H1 (cell line): ENCODE data around the gene RXRA. TPM values are rescaled to one million over a fixed set of nuclear protein-coding genes. Genes with fewer than 3 reads are reported as not detected.

Source experiments
- CTCF ChIA-PET: fragments of 300-600 bp; sonication (Branson Sonifier 250); formaldehyde crosslinking; loops from one replicate; lab custom pipeline; 2021; ENCODE audit not compliant: partially characterized antibody; lab: Charles Lee
- POLR2A ChIA-PET: fragments of 300-600 bp; sonication (Branson Sonifier 250); formaldehyde crosslinking; loops from one replicate; lab custom pipeline; 2021; ENCODE audit warnings: inconsistent platforms; ENCODE audit not compliant: partially characterized antibody; lab: Charles Lee
- DNase-seq, 2 experiments: peaks; one replicate each; pipeline versions ENCODE4 v3.0.0 to v3.0.0-alpha.2; 2010 to 2022; ENCODE audit warnings: low spot score in 2 of 2, low read depth in 1 of 2, mixed read lengths in 1 of 2
- FAIRE-seq: peaks from 2 replicates; lab custom pipeline; 2011; peaks lifted over from hg19 to GRCh38; lab: Jason Lieb, UNC
- H2AFZ ChIP-seq: 2 replicates; pipeline ENCODE4 v1.8.1; 2012; ENCODE audit warnings: low read length, inconsistent platforms
- H2AK5ac ChIP-seq: 2 replicates; pipeline ENCODE4 v1.6.1; 2013; ENCODE audit warnings: low read depth, low read length
- H2BK120ac ChIP-seq: replicated peaks from 2 replicates; pipeline ENCODE3; 2013; ENCODE audit warnings: low read depth, low read length, inconsistent platforms
- H2BK12ac ChIP-seq: 2 replicates; pipeline ENCODE4 v1.6.1; 2013; ENCODE audit warnings: low read depth, low read length
- H2BK15ac ChIP-seq: 2 replicates; pipeline ENCODE4 v1.6.1; 2013; ENCODE audit warnings: low read length
- H2BK20ac ChIP-seq: 2 replicates; pipeline ENCODE4 v1.6.1; 2013; ENCODE audit warnings: low read length
- H2BK5ac ChIP-seq: 2 replicates; pipeline ENCODE4 v1.6.1; 2013; ENCODE audit warnings: low read depth, low read length
- H3K14ac ChIP-seq: 2 replicates; pipeline ENCODE4 v1.6.1; 2013; ENCODE audit warnings: inconsistent platforms; ENCODE audit not compliant: insufficient read length
- H3K18ac ChIP-seq: 2 replicates; pipeline ENCODE4 v1.6.1; 2013; ENCODE audit warnings: low read length; ENCODE audit errors: extremely low read depth
- H3K23ac ChIP-seq: 2 replicates; pipeline ENCODE4 v1.6.1; 2013; ENCODE audit warnings: inconsistent platforms; ENCODE audit not compliant: insufficient read length
- H3K23me2 ChIP-seq: 2 replicates; pipeline ENCODE4 v1.6.1; 2013; ENCODE audit warnings: low read depth, low read length
- H3K27ac ChIP-seq: 2 replicates; pipeline ENCODE4 v1.6.1; 2011; ENCODE audit warnings: low read depth, low read length, inconsistent platforms
- H3K27me3 ChIP-seq, 4 experiments: replicated peaks in 1 of 4; 1 replicate in 1 of 4; 2 replicates in 3 of 4; pipeline versions ENCODE4 v1.6.1 to v1.8.1; 2011 to 2013; ENCODE audit warnings: low read length in 3 of 4, mild to moderate bottlenecking in 3 of 4, inconsistent platforms in 2 of 4, mixed read lengths in 2 of 4, moderate library complexity in 1 of 4; ENCODE audit not compliant: control insufficient read depth in 3 of 4, insufficient read depth in 3 of 4; ENCODE audit errors: extremely low read depth in 1 of 4
- H3K36me3 ChIP-seq, 4 experiments: 2 replicates each; pipeline versions ENCODE4 v1.6.1 to v1.8.1; 2011 to 2013; ENCODE audit warnings: mild to moderate bottlenecking in 4 of 4, low read length in 3 of 4, moderate library complexity in 2 of 4, control low read depth in 1 of 4, inconsistent platforms in 1 of 4; ENCODE audit not compliant: insufficient read depth in 4 of 4, control insufficient read depth in 2 of 4
- H3K4ac ChIP-seq: replicated peaks from 2 replicates; pipeline ENCODE3; 2013; ENCODE audit warnings: low read length, low read depth, mixed read lengths, inconsistent platforms; ENCODE audit not compliant: insufficient read length
- H3K4me1 ChIP-seq, 4 experiments: replicated peaks in 1 of 4; 1 replicate in 1 of 4; 2 replicates in 3 of 4; pipeline versions ENCODE4 v1.6.1 to v1.8.1; 2011 to 2013; ENCODE audit warnings: low read length in 3 of 4, inconsistent platforms in 2 of 4, mixed read lengths in 1 of 4; ENCODE audit not compliant: insufficient read depth in 4 of 4, control insufficient read depth in 3 of 4
- H3K4me2 ChIP-seq, 2 experiments: 2 replicates each; pipeline versions ENCODE4 v1.6.1 to v1.8.1; 2011 to 2013; ENCODE audit warnings: low read depth in 2 of 2, low read length in 2 of 2, control low read depth in 1 of 2, inconsistent platforms in 1 of 2, mild to moderate bottlenecking in 1 of 2; ENCODE audit not compliant: insufficient read depth in 1 of 2
- H3K4me3 ChIP-seq, 4 experiments: fragments of 200-600, 300-600 bp in 1 of 4; sonication (generic), shearing (Covaris generic), sonication (Bioruptor Twin) in 1 of 4; 2 replicates each; pipeline versions ENCODE4 v1.5.1 to v1.8.1; 2011 to 2016; ENCODE audit warnings: low read length in 4 of 4, low read depth in 3 of 4, control low read depth in 2 of 4, inconsistent platforms in 2 of 4, mild to moderate bottlenecking in 2 of 4, mixed read lengths in 1 of 4, moderate library complexity in 1 of 4; ENCODE audit not compliant: insufficient read depth in 2 of 4; ENCODE audit errors: extremely low read depth in 1 of 4
- H3K56ac ChIP-seq: replicated peaks from 2 replicates; pipeline ENCODE3; 2013; ENCODE audit warnings: low read depth, mild to moderate bottlenecking, mixed read lengths, low read length, inconsistent platforms; ENCODE audit not compliant: insufficient read length
- H3K79me1 ChIP-seq: 2 replicates; pipeline ENCODE4 v1.6.1; 2013; ENCODE audit warnings: low read depth, low read length, control low read depth
- H3K79me2 ChIP-seq, 2 experiments: 2 replicates each; pipeline versions ENCODE4 v1.6.1 to v1.8.1; 2012 to 2013; ENCODE audit warnings: low read length in 2 of 2, mild to moderate bottlenecking in 2 of 2, inconsistent platforms in 1 of 2; ENCODE audit not compliant: insufficient read depth in 2 of 2, control insufficient read depth in 1 of 2
- H3K9ac ChIP-seq, 4 experiments: replicated peaks in 1 of 4; 1 replicate in 1 of 4; 2 replicates in 3 of 4; pipeline versions ENCODE4 v1.6.1 to v1.8.1; 2011 to 2013; ENCODE audit warnings: low read depth in 3 of 4, low read length in 3 of 4, control low read depth in 2 of 4, mild to moderate bottlenecking in 2 of 4, moderate library complexity in 2 of 4, inconsistent platforms in 1 of 4; ENCODE audit errors: extremely low read depth in 1 of 4
- H3K9me3 ChIP-seq, 2 experiments: 2 replicates each; pipeline versions ENCODE4 v1.6.1 to v1.8.1; 2012 to 2013; ENCODE audit warnings: mild to moderate bottlenecking in 2 of 2, moderate library complexity in 2 of 2, control low read depth in 1 of 2, inconsistent platforms in 1 of 2, low read depth in 1 of 2, low read length in 1 of 2, mixed read lengths in 1 of 2; ENCODE audit not compliant: insufficient read depth in 2 of 2
- H4K20me1 ChIP-seq, 2 experiments: replicated peaks in 1 of 2; 2 replicates each; pipeline versions ENCODE3 to v1.8.1; 2011 to 2013; ENCODE audit warnings: inconsistent platforms in 2 of 2, low read length in 2 of 2, mild to moderate bottlenecking in 1 of 2; ENCODE audit not compliant: insufficient read depth in 2 of 2, control insufficient read depth in 1 of 2
- H4K5ac ChIP-seq: 2 replicates; pipeline ENCODE4 v1.6.1; 2013; ENCODE audit warnings: low read length, low read depth, mixed read lengths, inconsistent platforms; ENCODE audit not compliant: insufficient read length
- H4K8ac ChIP-seq: 2 replicates; pipeline ENCODE4 v1.8.0; 2013; ENCODE audit warnings: mild to moderate bottlenecking, moderate library complexity, low read length, inconsistent platforms; ENCODE audit not compliant: insufficient read depth; ENCODE audit errors: extremely low read depth
- H4K91ac ChIP-seq: replicated peaks from 2 replicates; pipeline ENCODE3; 2013; ENCODE audit warnings: low read length, mixed read lengths, inconsistent platforms; ENCODE audit not compliant: insufficient read length
- ASH2L ChIP-seq: fragments of 200-600, 300-600 bp; sonication (generic); IDR thresholded peaks from one replicate; pipeline ENCODE4 v1.7.1; 2017; ENCODE audit warnings: low read length
- CHD2 ChIP-seq: IDR thresholded peaks from 2 replicates; pipeline ENCODE4 v1.6.1; 2012; ENCODE audit warnings: low read length, improper control_type of control experiment
- CTBP2 ChIP-seq: IDR thresholded peaks from 2 replicates; pipeline ENCODE4 v1.7.0; 2011; ENCODE audit warnings: borderline replicate concordance, mild to moderate bottlenecking, moderate library complexity, mixed read lengths, low read length; ENCODE audit not compliant: insufficient read depth, insufficient read length
- JUND ChIP-seq: IDR thresholded peaks from 2 replicates; pipeline ENCODE4 v1.6.1; 2011; ENCODE audit warnings: mild to moderate bottlenecking, improper control_type of control experiment, low read length
- KDM4A ChIP-seq: IDR thresholded peaks from one replicate; pipeline ENCODE4 v1.7.1; 2012; ENCODE audit warnings: low read depth, mild to moderate bottlenecking, moderate library complexity, low read length, inconsistent platforms; ENCODE audit not compliant: severe bottlenecking
- KDM5A ChIP-seq: fragments of 200-600 bp; IDR thresholded peaks from 2 replicates; pipeline ENCODE4 v1.7.1; 2012; ENCODE audit warnings: mild to moderate bottlenecking, low read length, inconsistent platforms, mixed read lengths
- RNF2 ChIP-seq: fragments of 200-900, 300-1000 bp; sonication (generic); IDR thresholded peaks from 2 replicates; pipeline ENCODE4 v1.7.1; 2016; ENCODE audit warnings: borderline replicate concordance, low read depth, mild to moderate bottlenecking, antibody characterized with exemption, low read length; ENCODE audit not compliant: poor library complexity, severe bottlenecking; ENCODE audit errors: missing control alignments
- WGBS, 2 experiments: shearing (Covaris generic) in 1 of 2; methylation state at CpG; one replicate each; pipeline versions ENCODE4 v1.1.6 to v1.1.7; 2013 to 2015; ENCODE audit warnings: low lambda C conversion rate in 2 of 2, mixed read lengths in 2 of 2, inconsistent platforms in 1 of 2, low coverage in 1 of 2, missing lambda C conversion rate in 1 of 2; ENCODE audit not compliant: insufficient replicate concordance in 2 of 2, insufficient coverage in 1 of 2, insufficient read length in 1 of 2; ENCODE audit errors: extremely low coverage in 1 of 2, missing lambda C conversion rate in 1 of 2; 5-methylcytosine and 5-hydroxymethylcytosine counted together
- polyA plus RNA-seq, 7 experiments: library from polyadenylated mRNA; depleted of rRNA in 3 of 7; stranded (reverse) in 5 of 7; unstranded in 2 of 7; fragments of >200 nt in 5 of 7; fragments of 200-250 nt in 2 of 7; gene quantifications; 1 replicate in 5 of 7; 2 replicates in 1 of 7; 4 replicates in 1 of 7; pipeline versions ENCODE4 v1.2.1 to v1.2.3, GENCODE V29; 2011 to 2013; ENCODE audit warnings: missing spikeins in 2 of 7, mixed read lengths in 2 of 7
- total RNA-seq: library from RNA; stranded (reverse); fragmentation: NEBNext Ultra II Directional; extraction: Animal tissue kit (Norgen Biotek cat#: 25700); gene quantifications from 2 replicates; pipeline ENCODE4 v1.2.1, GENCODE V29; 2021
- TF ChIP-seq, protein P1 (sequence below): IDR thresholded peaks from 2 replicates; pipeline ENCODE4 v1.6.1; 2011; ENCODE audit warnings: low read length, improper control_type of control experiment
- TF ChIP-seq, protein P2 (sequence below), 3 experiments: IDR thresholded peaks; 1 replicate in 2 of 3; 2 replicates in 1 of 3; pipeline versions ENCODE4 v1.5.1 to v1.6.1; 2011; ENCODE audit warnings: low read length in 3 of 3, mild to moderate bottlenecking in 3 of 3, inconsistent platforms in 2 of 3, low read depth in 1 of 3, moderate library complexity in 1 of 3; ENCODE audit not compliant: insufficient read depth in 1 of 3; ENCODE audit errors: control extremely low read depth in 1 of 3

Gene RXRA
- total and polyA plus RNA-seq, 2 of the 8 experiments (the other 6 are each of a cell fraction or from before 2014, with no cell fraction given), result 9.8 to 29.4 TPM

DNA sequence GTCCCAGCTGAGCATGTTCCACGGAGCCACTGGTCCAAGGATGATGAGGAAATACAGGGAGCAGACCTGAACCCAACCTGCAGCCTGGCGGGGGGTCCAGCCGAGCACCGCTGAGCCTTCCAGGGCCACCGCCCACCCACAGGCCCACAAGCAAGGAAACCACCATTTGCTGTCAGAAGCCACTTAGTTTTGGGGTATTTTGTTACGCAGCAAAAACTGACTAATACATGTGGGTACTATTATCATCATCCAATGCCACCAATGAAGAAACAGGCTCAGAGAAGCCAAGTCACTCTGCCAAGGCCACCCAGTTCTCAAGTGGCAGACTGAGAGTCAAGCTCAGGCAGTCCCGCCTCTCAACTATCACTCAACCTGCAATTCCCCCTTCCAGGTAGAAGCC lies 48.0 kb upstream of the RXRA start:
- no peak overlapping the region for H2AK5ac ChIP-seq
- H3K9ac ChIP-seq, result no peak overlapping the region
- H3K79me2 ChIP-seq, result no peaks in the 10 kb centered on the region
- H3K36me3 ChIP-seq, result no peaks in the 10 kb centered on the region; a peak in 1 of 8 replicates
- no peak overlapping the region for H3K27ac ChIP-seq
- no peak overlapping the region for H4K91ac ChIP-seq
- H2BK12ac ChIP-seq, result no peak overlapping the region
- H3K27me3 ChIP-seq, result no peaks in the 10 kb centered on the region; a peak in 1 of 7 replicates
- CTCF ChIA-PET, result interaction anchor here (0.8 to 1.3 kb wide), 3 partner anchors 87 to 326 kb away, joined by 3 read pairs; no protein-coding TSS in a partner anchor
- H2BK5ac ChIP-seq, result no peak overlapping the region
- no peak overlapping the region for H4K8ac ChIP-seq
- H3K56ac ChIP-seq, result no peak overlapping the region
- no peak overlapping the region for H4K5ac ChIP-seq
- no peak overlapping the region for H3K4ac ChIP-seq
- H3K14ac ChIP-seq, result no peak overlapping the region
- no peak overlapping the region for H3K4me2 ChIP-seq
- 90% methylated on average over 7 of the region's 7 CpGs; no CpG with 5 or more reads in 1 of the 2 experiments for WGBS, 2 experiments
- POLR2A ChIA-PET, result interaction anchor here (0.6 kb wide), 1 partner anchor 1077 kb away, joined by 4 read pairs; no protein-coding TSS in a partner anchor
- peaks cover 8% of the 10 kb centered on the region; the same call in 1 of the 2 replicates for H3K23me2 ChIP-seq
- no peak overlapping the region for H3K18ac ChIP-seq
- no peak overlapping the region for H2AFZ ChIP-seq
- H4K20me1 ChIP-seq, result peaks cover 0 to 8% of the 10 kb centered on the region in 2 experiments
- H3K79me1 ChIP-seq, result no peaks in the 10 kb centered on the region
- H2BK15ac ChIP-seq, result no peak overlapping the region
- H2BK20ac ChIP-seq, result no peak overlapping the region
- no peak overlapping the region for H3K4me3 ChIP-seq
- H3K9me3 ChIP-seq, result peaks cover 0 to 4% of the 10 kb centered on the region in 2 experiments; a peak in 1 of 4 replicates
- DNase-seq, result no peak
- H2BK120ac ChIP-seq, result no peak overlapping the region
- peaks cover 0 to 5% (median under 1%) of the 10 kb centered on the region in 4 experiments; a peak in 3 of 7 replicates for H3K4me1 ChIP-seq
- no peak overlapping the region for H3K23ac ChIP-seq
- no peak for FAIRE-seq
- TF ChIP-seq CHD2, result no peak
- TF ChIP-seq ASH2L, result no peak
- no peak for TF ChIP-seq KDM4A
- TF ChIP-seq RNF2, result no peak
- TF ChIP-seq JUND, result no peak
- no peak for TF ChIP-seq KDM5A
- TF ChIP-seq, protein P1, sequence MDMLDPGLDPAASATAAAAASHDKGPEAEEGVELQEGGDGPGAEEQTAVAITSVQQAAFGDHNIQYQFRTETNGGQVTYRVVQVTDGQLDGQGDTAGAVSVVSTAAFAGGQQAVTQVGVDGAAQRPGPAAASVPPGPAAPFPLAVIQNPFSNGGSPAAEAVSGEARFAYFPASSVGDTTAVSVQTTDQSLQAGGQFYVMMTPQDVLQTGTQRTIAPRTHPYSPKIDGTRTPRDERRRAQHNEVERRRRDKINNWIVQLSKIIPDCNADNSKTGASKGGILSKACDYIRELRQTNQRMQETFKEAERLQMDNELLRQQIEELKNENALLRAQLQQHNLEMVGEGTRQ, result no peak
- no peak for TF ChIP-seq CTBP2
- TF ChIP-seq, protein P2, sequence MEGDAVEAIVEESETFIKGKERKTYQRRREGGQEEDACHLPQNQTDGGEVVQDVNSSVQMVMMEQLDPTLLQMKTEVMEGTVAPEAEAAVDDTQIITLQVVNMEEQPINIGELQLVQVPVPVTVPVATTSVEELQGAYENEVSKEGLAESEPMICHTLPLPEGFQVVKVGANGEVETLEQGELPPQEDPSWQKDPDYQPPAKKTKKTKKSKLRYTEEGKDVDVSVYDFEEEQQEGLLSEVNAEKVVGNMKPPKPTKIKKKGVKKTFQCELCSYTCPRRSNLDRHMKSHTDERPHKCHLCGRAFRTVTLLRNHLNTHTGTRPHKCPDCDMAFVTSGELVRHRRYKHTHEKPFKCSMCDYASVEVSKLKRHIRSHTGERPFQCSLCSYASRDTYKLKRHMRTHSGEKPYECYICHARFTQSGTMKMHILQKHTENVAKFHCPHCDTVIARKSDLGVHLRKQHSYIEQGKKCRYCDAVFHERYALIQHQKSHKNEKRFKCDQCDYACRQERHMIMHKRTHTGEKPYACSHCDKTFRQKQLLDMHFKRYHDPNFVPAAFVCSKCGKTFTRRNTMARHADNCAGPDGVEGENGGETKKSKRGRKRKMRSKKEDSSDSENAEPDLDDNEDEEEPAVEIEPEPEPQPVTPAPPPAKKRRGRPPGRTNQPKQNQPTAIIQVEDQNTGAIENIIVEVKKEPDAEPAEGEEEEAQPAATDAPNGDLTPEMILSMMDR (IDR thresholded peaks at IDR 0.05; ENCODE audit: control extremely low read depth in 1 of 3, insufficient read depth in 1 of 3, low read depth in 1 of 3, low read length in 3 of 3), result no peak
